Measurements from ENCODE around the gene NFKBIZ. TPM values are rescaled to one million over a fixed set of nuclear protein-coding genes. Genes with fewer than 3 reads are reported as not detected.

The NFKBIZ gene
- total RNA-seq, 1 experiment from 2014 or later = 15.1 TPM

DNA sequence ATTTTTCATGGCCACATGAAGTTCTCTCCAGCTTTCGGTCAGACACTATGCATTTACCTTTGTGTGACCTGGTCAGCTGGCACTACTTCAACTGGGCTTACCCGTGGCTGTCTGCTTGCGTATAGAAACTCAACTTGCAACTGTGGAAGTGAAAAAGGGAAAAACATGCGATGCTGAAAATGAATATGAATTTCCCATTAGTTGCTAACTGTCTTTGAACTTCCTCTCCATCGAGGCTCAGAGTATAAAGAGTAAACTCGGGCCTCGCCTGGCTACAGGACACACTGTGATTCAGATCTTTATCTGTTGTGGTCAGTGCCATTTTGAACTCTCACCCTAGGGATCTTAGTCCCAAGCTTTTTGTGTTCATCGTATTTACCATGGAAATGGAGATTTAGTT, 26.8 kb downstream of the NFKBIZ start:
- peaks cover 3% of the 10 kb centered on the region; the same call in 1 of the 2 replicates for H3K4me1 Mint-ChIP-seq
- no peak for DNase-seq (ENCODE audit: low spot score)
- H3K36me3 Mint-ChIP-seq = no peaks in the 10 kb centered on the region
- no peak overlapping the region for H3K27ac Mint-ChIP-seq
- CTCF ChIA-PET = no interaction called here
- H3K4me3 Mint-ChIP-seq = no peak overlapping the region
- POLR2A ChIA-PET = no interaction called here
- H3K27me3 Mint-ChIP-seq (ENCODE audit: low read depth) = no peaks in the 10 kb centered on the region
- no peak for ATAC-seq
- no peaks in the 10 kb centered on the region for H3K9me3 Mint-ChIP-seq
- TF ChIP-seq STAT6 (CRISPR knock-in tag; conservative IDR thresholded peaks at IDR 0.05; ENCODE audit: low read depth) = no peak
- TF ChIP-seq ZNF423 (CRISPR knock-in tag; IDR thresholded peaks at IDR 0.05) = no peak
- TF ChIP-seq ELF4 (CRISPR knock-in tag; IDR thresholded peaks at IDR 0.05; ENCODE audit: low read depth) = no peak
- TF ChIP-seq ZNF416 (CRISPR knock-in tag; IDR thresholded peaks at IDR 0.05) = no peak
- no peak for TF ChIP-seq TCF7 (CRISPR knock-in tag; IDR thresholded peaks at IDR 0.05; ENCODE audit: low read depth)
- no peak for TF ChIP-seq ZNF121 (CRISPR knock-in tag; IDR thresholded peaks at IDR 0.05)
- TF ChIP-seq NFATC4 (CRISPR knock-in tag; IDR thresholded peaks at IDR 0.05) = no peak
- TF ChIP-seq ZNF232 (CRISPR knock-in tag; IDR thresholded peaks at IDR 0.05) = no peak
- no peak for TF ChIP-seq HMGXB4 (CRISPR knock-in tag; IDR thresholded peaks at IDR 0.05)
- no peak for TF ChIP-seq ESRRA (CRISPR knock-in tag; IDR thresholded peaks at IDR 0.05; ENCODE audit: borderline replicate concordance)
- TF ChIP-seq CREM (CRISPR knock-in tag; IDR thresholded peaks at IDR 0.05) = no peak
- TF ChIP-seq, protein P1, sequence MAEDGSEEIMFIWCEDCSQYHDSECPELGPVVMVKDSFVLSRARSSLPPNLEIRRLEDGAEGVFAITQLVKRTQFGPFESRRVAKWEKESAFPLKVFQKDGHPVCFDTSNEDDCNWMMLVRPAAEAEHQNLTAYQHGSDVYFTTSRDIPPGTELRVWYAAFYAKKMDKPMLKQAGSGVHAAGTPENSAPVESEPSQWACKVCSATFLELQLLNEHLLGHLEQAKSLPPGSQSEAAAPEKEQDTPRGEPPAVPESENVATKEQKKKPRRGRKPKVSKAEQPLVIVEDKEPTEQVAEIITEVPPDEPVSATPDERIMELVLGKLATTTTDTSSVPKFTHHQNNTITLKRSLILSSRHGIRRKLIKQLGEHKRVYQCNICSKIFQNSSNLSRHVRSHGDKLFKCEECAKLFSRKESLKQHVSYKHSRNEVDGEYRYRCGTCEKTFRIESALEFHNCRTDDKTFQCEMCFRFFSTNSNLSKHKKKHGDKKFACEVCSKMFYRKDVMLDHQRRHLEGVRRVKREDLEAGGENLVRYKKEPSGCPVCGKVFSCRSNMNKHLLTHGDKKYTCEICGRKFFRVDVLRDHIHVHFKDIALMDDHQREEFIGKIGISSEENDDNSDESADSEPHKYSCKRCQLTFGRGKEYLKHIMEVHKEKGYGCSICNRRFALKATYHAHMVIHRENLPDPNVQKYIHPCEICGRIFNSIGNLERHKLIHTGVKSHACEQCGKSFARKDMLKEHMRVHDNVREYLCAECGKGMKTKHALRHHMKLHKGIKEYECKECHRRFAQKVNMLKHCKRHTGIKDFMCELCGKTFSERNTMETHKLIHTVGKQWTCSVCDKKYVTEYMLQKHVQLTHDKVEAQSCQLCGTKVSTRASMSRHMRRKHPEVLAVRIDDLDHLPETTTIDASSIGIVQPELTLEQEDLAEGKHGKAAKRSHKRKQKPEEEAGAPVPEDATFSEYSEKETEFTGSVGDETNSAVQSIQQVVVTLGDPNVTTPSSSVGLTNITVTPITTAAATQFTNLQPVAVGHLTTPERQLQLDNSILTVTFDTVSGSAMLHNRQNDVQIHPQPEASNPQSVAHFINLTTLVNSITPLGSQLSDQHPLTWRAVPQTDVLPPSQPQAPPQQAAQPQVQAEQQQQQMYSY (CRISPR knock-in tag; IDR thresholded peaks at IDR 0.05) = no peak

- H3K9me3 Mint-ChIP-seq = no peaks in the 10 kb centered on the region
- H3K36me3 Mint-ChIP-seq = no peaks in the 10 kb centered on the region
- ATAC-seq (no peak), DNase-seq (ENCODE audit: low spot score) (no peak)
- H3K4me1 Mint-ChIP-seq = peaks cover 3% of the 10 kb centered on the region; the same call in 1 of the 2 replicates
- no peak overlapping the region for H3K27ac Mint-ChIP-seq
- no peak overlapping the region for H3K4me3 Mint-ChIP-seq
- no peaks in the 10 kb centered on the region for H3K27me3 Mint-ChIP-seq (ENCODE audit: low read depth)
- CTCF ChIA-PET = no interaction called here
- POLR2A ChIA-PET = no interaction called here
- no peak for TF ChIP-seq ZNF396 (CRISPR knock-in tag; IDR thresholded peaks at IDR 0.05; ENCODE audit: borderline replicate concordance)
- no peak for TF ChIP-seq E2F4 (CRISPR knock-in tag; IDR thresholded peaks at IDR 0.05; ENCODE audit: borderline replicate concordance, low read depth)
- TF ChIP-seq, protein P2, sequence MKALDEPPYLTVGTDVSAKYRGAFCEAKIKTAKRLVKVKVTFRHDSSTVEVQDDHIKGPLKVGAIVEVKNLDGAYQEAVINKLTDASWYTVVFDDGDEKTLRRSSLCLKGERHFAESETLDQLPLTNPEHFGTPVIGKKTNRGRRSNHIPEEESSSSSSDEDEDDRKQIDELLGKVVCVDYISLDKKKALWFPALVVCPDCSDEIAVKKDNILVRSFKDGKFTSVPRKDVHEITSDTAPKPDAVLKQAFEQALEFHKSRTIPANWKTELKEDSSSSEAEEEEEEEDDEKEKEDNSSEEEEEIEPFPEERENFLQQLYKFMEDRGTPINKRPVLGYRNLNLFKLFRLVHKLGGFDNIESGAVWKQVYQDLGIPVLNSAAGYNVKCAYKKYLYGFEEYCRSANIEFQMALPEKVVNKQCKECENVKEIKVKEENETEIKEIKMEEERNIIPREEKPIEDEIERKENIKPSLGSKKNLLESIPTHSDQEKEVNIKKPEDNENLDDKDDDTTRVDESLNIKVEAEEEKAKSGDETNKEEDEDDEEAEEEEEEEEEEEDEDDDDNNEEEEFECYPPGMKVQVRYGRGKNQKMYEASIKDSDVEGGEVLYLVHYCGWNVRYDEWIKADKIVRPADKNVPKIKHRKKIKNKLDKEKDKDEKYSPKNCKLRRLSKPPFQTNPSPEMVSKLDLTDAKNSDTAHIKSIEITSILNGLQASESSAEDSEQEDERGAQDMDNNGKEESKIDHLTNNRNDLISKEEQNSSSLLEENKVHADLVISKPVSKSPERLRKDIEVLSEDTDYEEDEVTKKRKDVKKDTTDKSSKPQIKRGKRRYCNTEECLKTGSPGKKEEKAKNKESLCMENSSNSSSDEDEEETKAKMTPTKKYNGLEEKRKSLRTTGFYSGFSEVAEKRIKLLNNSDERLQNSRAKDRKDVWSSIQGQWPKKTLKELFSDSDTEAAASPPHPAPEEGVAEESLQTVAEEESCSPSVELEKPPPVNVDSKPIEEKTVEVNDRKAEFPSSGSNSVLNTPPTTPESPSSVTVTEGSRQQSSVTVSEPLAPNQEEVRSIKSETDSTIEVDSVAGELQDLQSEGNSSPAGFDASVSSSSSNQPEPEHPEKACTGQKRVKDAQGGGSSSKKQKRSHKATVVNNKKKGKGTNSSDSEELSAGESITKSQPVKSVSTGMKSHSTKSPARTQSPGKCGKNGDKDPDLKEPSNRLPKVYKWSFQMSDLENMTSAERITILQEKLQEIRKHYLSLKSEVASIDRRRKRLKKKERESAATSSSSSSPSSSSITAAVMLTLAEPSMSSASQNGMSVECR (CRISPR knock-in tag; IDR thresholded peaks at IDR 0.05; ENCODE audit: borderline replicate concordance) = no peak
- TF ChIP-seq, protein P3, sequence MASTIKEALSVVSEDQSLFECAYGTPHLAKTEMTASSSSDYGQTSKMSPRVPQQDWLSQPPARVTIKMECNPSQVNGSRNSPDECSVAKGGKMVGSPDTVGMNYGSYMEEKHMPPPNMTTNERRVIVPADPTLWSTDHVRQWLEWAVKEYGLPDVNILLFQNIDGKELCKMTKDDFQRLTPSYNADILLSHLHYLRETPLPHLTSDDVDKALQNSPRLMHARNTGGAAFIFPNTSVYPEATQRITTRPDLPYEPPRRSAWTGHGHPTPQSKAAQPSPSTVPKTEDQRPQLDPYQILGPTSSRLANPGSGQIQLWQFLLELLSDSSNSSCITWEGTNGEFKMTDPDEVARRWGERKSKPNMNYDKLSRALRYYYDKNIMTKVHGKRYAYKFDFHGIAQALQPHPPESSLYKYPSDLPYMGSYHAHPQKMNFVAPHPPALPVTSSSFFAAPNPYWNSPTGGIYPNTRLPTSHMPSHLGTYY (CRISPR knock-in tag; IDR thresholded peaks at IDR 0.05) = no peak
- TF ChIP-seq GTF2I (CRISPR knock-in tag; conservative IDR thresholded peaks at IDR 0.05) = no peak
- no peak for TF ChIP-seq ZNF219 (CRISPR knock-in tag; IDR thresholded peaks at IDR 0.05; ENCODE audit: borderline replicate concordance)
- no peak for TF ChIP-seq HMGXB4 (CRISPR knock-in tag; IDR thresholded peaks at IDR 0.05)
These were observed 29.3 kb downstream of the NFKBIZ start for GRCh38 chr3:101878589-101878988.

All from WTC11 (cell line).